WERI-Rb-1 (cell line): ENCODE measurements around the gene IFT27.

ENCODE experiments used
- DNase-seq: peaks from one replicate; pipeline ENCODE4 v3.0.0-alpha.2; 2020
- H3K27ac ChIP-seq: fragments of 250-450 bp; sonication (Bioruptor Pico); 2 replicates; pipeline ENCODE4 v1.5.1; 2020; ENCODE audit warnings: mild to moderate bottlenecking, moderate library complexity
- H3K27me3 ChIP-seq: fragments of 250-450 bp; sonication (Bioruptor Pico); 2 replicates; pipeline ENCODE4 v1.5.1; 2021; ENCODE audit warnings: mild to moderate bottlenecking, low read depth, moderate library complexity; ENCODE audit not compliant: insufficient read depth, severe bottlenecking
- H3K36me3 ChIP-seq: fragments of 250-450 bp; sonication (Bioruptor Pico); 2 replicates; pipeline ENCODE4 v1.5.1; 2020; ENCODE audit warnings: mild to moderate bottlenecking, moderate library complexity
- H3K4me3 ChIP-seq: 2 replicates; pipeline ENCODE4 v1.5.1; 2011; ENCODE audit warnings: low read depth, mild to moderate bottlenecking, control low read depth, low read length
- H3K9me3 ChIP-seq: fragments of 250-450 bp; sonication (Bioruptor Pico); 2 replicates; pipeline ENCODE4 v1.5.1; 2021; ENCODE audit warnings: mild to moderate bottlenecking, moderate library complexity; ENCODE audit not compliant: severe bottlenecking
- CTCF ChIP-seq: IDR thresholded peaks from 2 replicates; pipeline ENCODE4 v1.5.1; 2011; ENCODE audit warnings: low read depth, mild to moderate bottlenecking, control low read depth, inconsistent platforms, low read length

The IFT27 gene

GRCh38 chr22:36772451-36772850 lies 3.5 kb downstream of the IFT27 start:
- Histone ChIP-seq H3K27me3 (no peaks in the 10 kb centered on the region), H3K36me3 (no peaks in the 10 kb centered on the region), H3K4me3 (no peak overlapping the region), H3K27ac (no peak overlapping the region), H3K9me3 (peaks cover 6% of the 10 kb centered on the region)
- no peak for TF ChIP-seq CTCF
- no peak for DNase-seq

GRCh38 chr22:36771356-36772063 lies 4.4 kb downstream of the IFT27 start:
- Histone ChIP-seq H3K27me3 (no peaks in the 10 kb centered on the region), H3K27ac (no peak overlapping the region), H3K36me3 (no peaks in the 10 kb centered on the region), H3K9me3 (no peaks in the 10 kb centered on the region), H3K4me3 (no peak overlapping the region)
- no peak for DNase-seq
- no peak for TF ChIP-seq CTCF

GRCh38 chr22:36770513-36771231 lies 5.2 kb downstream of the IFT27 start:
- Histone ChIP-seq H3K36me3 (no peaks in the 10 kb centered on the region), H3K27ac (no peak overlapping the region), H3K27me3 (no peaks in the 10 kb centered on the region), H3K9me3 (no peaks in the 10 kb centered on the region), H3K4me3 (no peak overlapping the region)
- DNase-seq = no peak
- TF ChIP-seq CTCF = no peak

GRCh38 chr22:36769541-36770512 lies 6.1 kb downstream of the IFT27 start:
- H3K27me3 ChIP-seq = no peaks in the 10 kb centered on the region
- TF ChIP-seq CTCF = no peak
- H3K27ac ChIP-seq = no peak overlapping the region
- no peaks in the 10 kb centered on the region for H3K36me3 ChIP-seq
- H3K9me3 ChIP-seq = no peaks in the 10 kb centered on the region
- no peak overlapping the region for H3K4me3 ChIP-seq
- no peak for DNase-seq

- Histone ChIP-seq H3K4me3 (no peak overlapping the region), H3K9me3 (no peaks in the 10 kb centered on the region), H3K27me3 (no peaks in the 10 kb centered on the region), H3K36me3 (no peaks in the 10 kb centered on the region), H3K27ac (no peak overlapping the region)
- TF ChIP-seq CTCF = no peak
- DNase-seq = no peak
These were observed 7.3 kb downstream of the IFT27 start for GRCh38 chr22:36768616-36769015.
